GM18907 (cell line): ENCODE data around the gene GPAT3.
"Not testable (repeated sequence)": the region's sequence is repeated elsewhere in the genome, so short reads cannot be mapped to it uniquely, and the experiment has no call there.

Experiments used
- ATAC-seq: cut with Tn5 transposase; IDR thresholded peaks from one replicate; pipeline ENCODE4 v1.9.1; 2021; ENCODE audit warnings: mild to moderate bottlenecking, moderate library complexity; ENCODE audit not compliant: unreplicated experiment

GPAT3 gene

DNA sequence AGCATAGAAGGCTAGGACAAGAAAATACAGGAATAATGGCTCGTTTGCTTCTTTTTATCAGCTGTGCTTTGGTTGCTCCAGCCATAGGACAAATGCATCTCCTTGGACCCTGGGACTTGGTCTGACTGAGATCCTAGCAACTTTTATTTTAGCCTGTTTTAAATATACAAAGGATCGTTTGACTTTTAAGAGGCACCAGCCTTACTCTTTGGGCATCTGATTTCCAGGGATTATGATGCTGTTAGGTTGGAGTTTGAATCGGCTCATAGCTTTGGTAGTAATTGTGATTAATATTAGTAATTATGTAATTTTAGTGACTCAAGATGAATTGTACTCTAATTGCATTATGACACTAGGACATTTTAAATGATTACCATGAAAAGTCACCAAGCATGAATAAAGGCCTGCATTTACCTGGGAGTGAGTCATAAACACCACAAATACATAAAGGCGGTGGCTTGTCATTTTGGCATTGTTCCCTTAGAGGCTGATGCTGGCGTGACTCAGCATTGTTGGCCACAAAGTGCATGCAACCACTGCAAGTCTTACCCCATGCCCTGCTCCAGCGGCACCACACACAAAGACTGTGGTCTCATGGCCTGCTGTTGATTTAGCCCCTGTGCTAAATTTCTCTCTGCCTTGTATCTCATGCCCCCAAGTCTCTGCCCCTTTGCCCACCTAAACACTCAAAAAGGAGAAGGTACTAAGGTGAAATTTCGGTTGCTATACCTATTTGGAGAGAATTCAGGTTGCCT is 12.4 kb downstream of the GPAT3 start:
- peak; percentile 94 for ATAC-seq

- no peak for ATAC-seq
Measured at GRCh38 chr4:83552083-83552482, 16.2 kb downstream of the GPAT3 start.

- ATAC-seq, result peak; percentile 81
Measured at GRCh38 chr4:83552924-83553323, 17.0 kb downstream of the GPAT3 start.

GRCh38 chr4:83556006-83556707 is 20.2 kb downstream of the GPAT3 start:
- no peak for ATAC-seq

- no peak for ATAC-seq
Measured at GRCh38 chr4:83556816-83557215, 20.9 kb downstream of the GPAT3 start.

- ATAC-seq, result no peak
Measured at GRCh38 chr4:83558059-83558653, 22.2 kb downstream of the GPAT3 start.

DNA sequence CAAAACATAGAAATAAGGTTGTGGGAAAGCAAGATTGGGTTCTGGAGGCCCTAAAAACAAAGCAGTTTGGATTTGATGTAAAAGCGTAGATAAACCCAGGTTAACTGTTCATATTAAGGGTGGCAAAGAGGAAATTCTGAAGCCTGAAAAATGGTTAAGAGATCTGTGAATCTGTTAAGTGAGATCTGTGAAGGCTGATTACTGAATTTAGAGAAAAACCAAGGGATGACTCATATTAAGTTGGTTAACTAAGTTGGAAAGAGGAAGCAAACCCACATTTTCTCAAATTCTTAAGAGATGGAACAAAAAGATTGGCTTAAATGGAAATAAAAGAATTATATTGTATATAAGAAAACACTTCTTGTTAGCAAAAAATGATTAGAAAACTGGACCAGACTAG is 22.8 kb downstream of the GPAT3 start:
- no peak for ATAC-seq

DNA sequence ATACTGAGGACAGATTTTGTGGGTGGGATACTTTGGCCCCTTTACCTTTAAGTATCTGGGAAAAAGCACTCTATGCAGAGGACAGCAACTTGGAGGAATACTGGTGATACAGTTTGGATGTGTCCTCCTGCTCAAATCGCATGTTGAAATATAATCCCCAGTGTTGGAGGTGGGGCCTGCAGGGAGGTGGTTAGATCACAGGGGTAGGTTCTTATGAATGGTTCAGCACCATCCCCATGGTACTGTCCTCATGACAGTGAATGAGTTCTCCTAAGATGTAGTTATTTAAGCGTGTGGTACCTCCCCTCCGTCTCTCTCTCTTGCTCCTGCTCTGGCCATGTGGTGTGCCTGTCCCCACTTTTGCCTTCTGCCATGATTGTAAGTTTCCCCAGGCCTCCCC is 24.6 kb downstream of the GPAT3 start:
- ATAC-seq, result no peak

GRCh38 chr4:83561381-83561780 is 25.5 kb downstream of the GPAT3 start:
- ATAC-seq, result no peak

- ATAC-seq, result no peak
Measured at GRCh38 chr4:83563998-83564397, 28.1 kb downstream of the GPAT3 start.

GRCh38 chr4:83568062-83568461 is 32.2 kb downstream of the GPAT3 start:
- ATAC-seq, result no peak

- ATAC-seq, result no peak
Measured at GRCh38 chr4:83569429-83569828, 33.5 kb downstream of the GPAT3 start.

DNA sequence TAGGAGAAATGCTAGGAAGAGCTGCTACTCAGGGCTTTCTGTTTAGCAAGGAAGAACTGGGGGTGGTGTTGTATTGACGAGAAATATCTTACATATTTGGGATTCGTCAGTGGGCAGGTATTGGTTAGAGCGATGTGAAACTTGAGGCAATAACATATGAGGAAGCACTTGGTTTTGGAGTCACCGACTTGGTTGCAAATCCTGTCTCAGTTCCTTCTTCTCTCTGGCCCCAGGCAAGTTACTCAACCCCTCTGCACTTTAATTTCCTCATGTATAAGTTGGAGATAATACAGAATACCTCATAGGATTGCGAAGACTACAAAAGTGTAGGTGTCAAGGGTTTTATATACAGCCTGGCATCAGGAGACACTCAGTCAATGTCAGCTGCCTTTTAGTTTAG is 34.1 kb downstream of the GPAT3 start:
- peak; percentile 76 for ATAC-seq

GRCh38 chr4:83572848-83573247 is 36.9 kb downstream of the GPAT3 start:
- ATAC-seq, result no peak

GRCh38 chr4:83574247-83574646 is 38.3 kb downstream of the GPAT3 start:
- no peak for ATAC-seq

DNA sequence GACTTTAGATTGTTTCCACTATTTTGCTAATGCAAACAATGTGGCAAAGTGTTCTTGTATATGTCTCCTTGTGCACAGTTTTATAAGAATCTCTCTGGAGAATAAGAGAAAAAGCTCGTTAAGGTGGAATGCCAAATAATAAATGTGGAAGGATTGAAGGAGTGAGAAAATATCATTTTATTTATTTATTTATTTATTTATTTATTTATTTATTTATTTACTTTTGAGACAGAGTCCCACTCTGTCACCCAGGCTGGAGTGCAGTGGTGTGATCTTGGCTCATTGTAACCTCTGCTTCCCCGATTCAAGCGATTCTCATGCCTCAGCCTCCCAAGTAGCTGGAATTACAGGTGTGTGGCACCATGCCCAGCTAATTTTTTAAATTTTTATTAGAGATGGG is 40.3 kb downstream of the GPAT3 start:
- not testable (repeated sequence) for ATAC-seq

- peak; percentile 77 for ATAC-seq
Measured at GRCh38 chr4:83581411-83582288, 45.7 kb downstream of the GPAT3 start.

DNA sequence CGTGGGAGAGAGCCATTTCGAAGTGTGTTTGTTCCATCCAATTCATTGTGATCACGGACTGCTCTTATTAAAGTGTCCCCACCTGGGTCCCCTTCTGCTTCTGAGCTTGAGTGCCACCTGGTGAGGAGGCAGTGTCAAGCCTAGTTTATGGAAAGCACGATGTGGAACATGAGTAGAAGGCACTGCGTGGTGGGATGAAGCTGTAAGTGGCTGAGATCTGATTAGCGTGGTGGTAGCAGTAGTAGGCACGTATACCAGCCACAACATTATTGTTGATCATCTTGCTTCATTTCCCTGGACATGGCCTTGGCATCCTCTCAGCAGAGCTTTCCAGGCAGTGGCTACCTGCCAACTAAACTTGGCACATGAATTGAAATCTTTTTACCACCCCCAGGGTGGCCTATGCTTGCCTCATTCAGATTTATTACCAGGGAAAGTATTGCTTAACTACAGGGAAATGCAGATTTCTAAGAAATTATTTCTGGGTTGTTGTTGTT is 46.4 kb downstream of the GPAT3 start:
- ATAC-seq, result peak; percentile 74

GRCh38 chr4:83585982-83586508 is 50.1 kb downstream of the GPAT3 start:
- no peak for ATAC-seq

DNA sequence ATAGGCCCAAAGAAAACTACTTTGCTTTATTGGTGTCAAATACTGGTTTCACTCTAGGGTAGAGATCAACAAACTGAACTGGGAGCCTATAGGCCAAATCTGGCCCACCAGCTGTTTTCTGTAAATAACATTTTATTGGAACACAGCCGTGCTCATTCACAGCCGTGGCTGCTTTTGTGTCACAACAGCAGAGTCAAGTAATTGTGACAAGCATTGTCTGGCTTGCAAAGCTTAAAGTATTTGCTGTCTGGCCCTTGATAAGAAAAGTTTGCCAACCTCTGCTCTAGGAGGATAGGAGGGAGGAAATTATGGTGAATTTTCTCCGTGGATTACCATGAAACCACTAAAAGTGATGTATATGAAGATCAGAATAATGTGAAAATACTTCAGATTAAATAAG is 53.4 kb downstream of the GPAT3 start:
- ATAC-seq, result no peak

DNA sequence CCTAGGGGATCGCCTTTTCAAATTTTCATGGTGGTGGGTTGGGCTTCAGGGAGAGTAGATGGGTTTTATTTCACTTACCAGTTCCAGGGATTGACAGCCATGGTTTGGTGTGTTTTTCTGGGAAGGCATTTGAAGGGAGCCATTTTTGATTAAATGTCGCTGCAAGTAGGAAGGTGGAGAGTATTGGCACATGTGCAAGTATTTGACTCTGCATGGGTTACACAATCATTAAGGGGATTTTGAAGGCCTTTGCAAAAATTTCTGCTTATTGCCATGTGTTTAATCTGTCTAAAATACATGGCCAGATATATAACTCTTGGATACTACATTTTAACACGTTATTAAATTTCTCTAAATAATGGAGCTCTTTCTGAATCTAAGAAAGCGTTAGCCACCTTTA is 55.1 kb downstream of the GPAT3 start:
- no peak for ATAC-seq
